Natural killer cell treated with Interleukin-12 subunit alpha and Interleukin-12 subunit beta and Interleukin-15 and Interleukin-18, amount 100 ng/mL, for 72 hours (primary cell): ENCODE results near the gene SHISA2. TPM values are rescaled to one million over a fixed set of nuclear protein-coding genes. Genes with fewer than 3 reads are reported as not detected.
A peak's percentile ranks its signal among the peaks of the same experiment; 100 is the strongest.

Experiments used
- ATAC-seq, 2 donors: fragments of 150-1000 bp; cut with Tn5 transposase in 1 of 2; sonication (Bioruptor Pico), chemical (Tn5 transposase) in 1 of 2; 2 replicates each; pipeline ENCODE4 v1.10.0; 2021
- DNase-seq: peaks from one replicate; pipeline ENCODE4 v3.0.0; 2022; ENCODE audit warnings: low spot score
- H3K27ac Mint-ChIP-seq, 2 donors: 1 replicate in 1 of 2; 2 replicates in 1 of 2; pipeline ENCODE4 v1.8.0; 2022; ENCODE audit warnings: mixed read lengths in 2 of 2, mild to moderate bottlenecking in 1 of 2, moderate library complexity in 1 of 2
- H3K27me3 Mint-ChIP-seq, 2 donors: 1 replicate in 1 of 2; 2 replicates in 1 of 2; pipeline ENCODE4 v1.8.0; 2022; ENCODE audit warnings: mixed read lengths in 2 of 2
- H3K36me3 Mint-ChIP-seq: one replicate; pipeline ENCODE4 v1.8.0; 2022; ENCODE audit warnings: mixed read lengths
- H3K4me1 Mint-ChIP-seq, 2 donors: 1 replicate in 1 of 2; 2 replicates in 1 of 2; pipeline ENCODE4 v1.8.0; 2022; ENCODE audit warnings: low read depth in 2 of 2, mixed read lengths in 2 of 2, mild to moderate bottlenecking in 1 of 2
- H3K4me3 Mint-ChIP-seq: one replicate; pipeline ENCODE4 v1.8.0; 2022; ENCODE audit warnings: mixed read lengths
- H3K9me3 Mint-ChIP-seq: 2 replicates; pipeline ENCODE4 v1.8.0; 2022; ENCODE audit warnings: mixed read lengths
- total RNA-seq, 2 donors: library from RNA; stranded (reverse); gene quantifications; one replicate each; pipeline ENCODE4 v1.2.3, GENCODE V29; 2022

Gene SHISA2
- total RNA-seq, 2 donors from 2014 or later: 0.17 to 0.67 TPM

GRCh38 chr13:26038931-26039475 is 12.8 kb downstream of the SHISA2 start:
- no peak overlapping the region for H3K4me3 Mint-ChIP-seq
- ATAC-seq: no peak
- H3K4me1 Mint-ChIP-seq: no peaks in the 10 kb centered on the region
- peaks cover 9 to 16% of the 10 kb centered on the region in 2 donors for H3K27me3 Mint-ChIP-seq
- H3K9me3 Mint-ChIP-seq: no peaks in the 10 kb centered on the region
- H3K36me3 Mint-ChIP-seq: no peaks in the 10 kb centered on the region
- no peak for DNase-seq
- no peak overlapping the region for H3K27ac Mint-ChIP-seq

- Mint-ChIP-seq H3K36me3 (no peaks in the 10 kb centered on the region), H3K27ac (no peak overlapping the region), H3K4me1 (no peaks in the 10 kb centered on the region), H3K27me3 (peaks cover 13 to 14% of the 10 kb centered on the region in 2 donors), H3K9me3 (no peaks in the 10 kb centered on the region), H3K4me3 (no peak overlapping the region)
- no peak for DNase-seq
- peak; percentile 46 to 66 for ATAC-seq
These were observed 14.5 kb downstream of the SHISA2 start for GRCh38 chr13:26037302-26037701.

GRCh38 chr13:26036383-26036782 is 15.4 kb downstream of the SHISA2 start:
- Mint-ChIP-seq H3K9me3 (no peaks in the 10 kb centered on the region), H3K4me1 (no peaks in the 10 kb centered on the region), H3K27ac (no peak overlapping the region), H3K36me3 (no peaks in the 10 kb centered on the region), H3K27me3 (peaks cover 12 to 15% of the 10 kb centered on the region in 2 donors), H3K4me3 (no peak overlapping the region)
- ATAC-seq (no peak), DNase-seq (no peak)

GRCh38 chr13:26034018-26034417 is 17.8 kb downstream of the SHISA2 start:
- Mint-ChIP-seq H3K4me3 (no peak overlapping the region), H3K27me3 (peaks cover 24 to 26% of the 10 kb centered on the region in 2 donors), H3K27ac (no peak overlapping the region), H3K9me3 (no peaks in the 10 kb centered on the region), H3K4me1 (no peaks in the 10 kb centered on the region), H3K36me3 (no peaks in the 10 kb centered on the region)
- ATAC-seq (no peak), DNase-seq (no peak)

GRCh38 chr13:26030331-26030730 is 21.5 kb downstream of the SHISA2 start:
- Mint-ChIP-seq H3K4me1 (no peaks in the 10 kb centered on the region), H3K27me3 (peaks cover 22 to 29% of the 10 kb centered on the region in 2 donors), H3K27ac (no peak overlapping the region), H3K4me3 (no peak overlapping the region), H3K9me3 (no peaks in the 10 kb centered on the region), H3K36me3 (no peaks in the 10 kb centered on the region)
- DNase-seq (no peak), ATAC-seq (no peak)

- Mint-ChIP-seq H3K27me3 (peaks cover 25 to 31% of the 10 kb centered on the region in 2 donors), H3K36me3 (no peaks in the 10 kb centered on the region), H3K9me3 (no peaks in the 10 kb centered on the region), H3K27ac (no peak overlapping the region), H3K4me3 (no peak overlapping the region), H3K4me1 (no peaks in the 10 kb centered on the region)
- DNase-seq (no peak), ATAC-seq (no peak)
These were observed 22.2 kb downstream of the SHISA2 start for GRCh38 chr13:26029581-26030136.

- Mint-ChIP-seq H3K4me1 (no peaks in the 10 kb centered on the region), H3K4me3 (no peak overlapping the region), H3K9me3 (no peaks in the 10 kb centered on the region), H3K27ac (no peak overlapping the region), H3K27me3 (peaks cover 28 to 29% of the 10 kb centered on the region in 2 donors), H3K36me3 (no peaks in the 10 kb centered on the region)
- no peak for ATAC-seq
- no peak for DNase-seq
These were observed 25.6 kb downstream of the SHISA2 start for GRCh38 chr13:26026211-26026610.

GRCh38 chr13:26025771-26026170 is 26.0 kb downstream of the SHISA2 start:
- Mint-ChIP-seq H3K27me3 (peaks cover 32% of the 10 kb centered on the region in 2 donors), H3K27ac (no peak overlapping the region), H3K4me1 (no peaks in the 10 kb centered on the region), H3K36me3 (no peaks in the 10 kb centered on the region), H3K4me3 (no peak overlapping the region), H3K9me3 (no peaks in the 10 kb centered on the region)
- no peak for ATAC-seq
- no peak for DNase-seq

GRCh38 chr13:26025196-26025595 is 26.6 kb downstream of the SHISA2 start:
- Mint-ChIP-seq H3K27me3 (peaks cover 28% of the 10 kb centered on the region in 2 donors), H3K4me1 (no peaks in the 10 kb centered on the region), H3K36me3 (no peaks in the 10 kb centered on the region), H3K9me3 (no peaks in the 10 kb centered on the region), H3K27ac (no peak overlapping the region), H3K4me3 (no peak overlapping the region)
- DNase-seq (no peak), ATAC-seq (no peak)

GRCh38 chr13:26024558-26024957 is 27.3 kb downstream of the SHISA2 start:
- Mint-ChIP-seq H3K36me3 (no peaks in the 10 kb centered on the region), H3K9me3 (no peaks in the 10 kb centered on the region), H3K4me1 (no peaks in the 10 kb centered on the region), H3K27ac (no peak overlapping the region), H3K4me3 (no peak overlapping the region), H3K27me3 (peaks cover 24 to 25% of the 10 kb centered on the region in 2 donors)
- DNase-seq: no peak
- no peak for ATAC-seq

- no peaks in the 10 kb centered on the region for H3K4me1 Mint-ChIP-seq
- DNase-seq (no peak), ATAC-seq (peak in 1 of 2 donors; percentile 38)
- H3K36me3 Mint-ChIP-seq: no peaks in the 10 kb centered on the region
- no peak overlapping the region for H3K27ac Mint-ChIP-seq
- no peaks in the 10 kb centered on the region for H3K9me3 Mint-ChIP-seq
- peaks cover 23 to 24% of the 10 kb centered on the region in 2 donors for H3K27me3 Mint-ChIP-seq
- no peak overlapping the region for H3K4me3 Mint-ChIP-seq
These were observed 29.1 kb downstream of the SHISA2 start for GRCh38 chr13:26022538-26023292.

- no peak for DNase-seq
- H3K36me3 Mint-ChIP-seq: no peaks in the 10 kb centered on the region
- no peaks in the 10 kb centered on the region for H3K9me3 Mint-ChIP-seq
- H3K27me3 Mint-ChIP-seq: peaks cover 23 to 24% of the 10 kb centered on the region in 2 donors
- H3K4me3 Mint-ChIP-seq: no peak overlapping the region
- ATAC-seq: no peak
- no peaks in the 10 kb centered on the region for H3K4me1 Mint-ChIP-seq
- no peak overlapping the region for H3K27ac Mint-ChIP-seq
These were observed 29.9 kb downstream of the SHISA2 start for GRCh38 chr13:26021956-26022355.

- H3K4me3 Mint-ChIP-seq: no peak overlapping the region
- H3K4me1 Mint-ChIP-seq: no peaks in the 10 kb centered on the region
- no peaks in the 10 kb centered on the region for H3K36me3 Mint-ChIP-seq
- DNase-seq: no peak
- ATAC-seq: no peak
- no peak overlapping the region for H3K27ac Mint-ChIP-seq
- H3K9me3 Mint-ChIP-seq: no peaks in the 10 kb centered on the region
- H3K27me3 Mint-ChIP-seq: peaks cover 23 to 24% of the 10 kb centered on the region in 2 donors
These were observed 30.3 kb downstream of the SHISA2 start for GRCh38 chr13:26021516-26021915.

GRCh38 chr13:26020891-26021290 is 30.9 kb downstream of the SHISA2 start:
- peaks cover 23 to 24% of the 10 kb centered on the region in 2 donors for H3K27me3 Mint-ChIP-seq
- ATAC-seq: no peak
- no peaks in the 10 kb centered on the region for H3K36me3 Mint-ChIP-seq
- no peak overlapping the region for H3K27ac Mint-ChIP-seq
- no peaks in the 10 kb centered on the region for H3K9me3 Mint-ChIP-seq
- no peak overlapping the region for H3K4me3 Mint-ChIP-seq
- H3K4me1 Mint-ChIP-seq: no peaks in the 10 kb centered on the region
- DNase-seq: no peak
